Measurements from ENCODE around the gene RALGAPA2. TPM values are rescaled to one million over a fixed set of nuclear protein-coding genes. Genes with fewer than 3 reads are reported as not detected.

The RALGAPA2 gene
- total and polyA plus RNA-seq, 2 experiments from 2014 or later = 13.1 to 43.4 TPM

- peaks cover 13% of the 10 kb centered on the region; the same call in 1 of the 2 replicates for H3K79me2 ChIP-seq (replicated peaks; ENCODE audit: insufficient read depth)
- H3K36me3 ChIP-seq (ENCODE audit: insufficient read depth) = no peaks in the 10 kb centered on the region
- Mint-ChIP-seq H3K4me1 (peaks cover 6% of the 10 kb centered on the region; the same call in 2 of the 3 replicates), H3K27ac (no peak overlapping the region), H3K4me3 (no peak overlapping the region), H3K36me3 (ENCODE audit: low read depth) (peaks cover 4% of the 10 kb centered on the region; the same call in 1 of the 3 replicates), H3K27me3 (ENCODE audit: insufficient read depth, low read depth, poor library complexity) (peaks cover 3% of the 10 kb centered on the region), H3K9me3 (no peaks in the 10 kb centered on the region)
- no peak for DNase-seq (ENCODE audit: low spot score)
- no peaks in the 10 kb centered on the region for H3F3A ChIP-seq (replicated peaks; ENCODE audit: low read depth)
- H3K4me3 ChIP-seq = no peak overlapping the region
- no peak for TF ChIP-seq EZH2phosphoT487 (IDR thresholded peaks at IDR 0.05; ENCODE audit: unreplicated experiment)
- TF ChIP-seq, protein P1, sequence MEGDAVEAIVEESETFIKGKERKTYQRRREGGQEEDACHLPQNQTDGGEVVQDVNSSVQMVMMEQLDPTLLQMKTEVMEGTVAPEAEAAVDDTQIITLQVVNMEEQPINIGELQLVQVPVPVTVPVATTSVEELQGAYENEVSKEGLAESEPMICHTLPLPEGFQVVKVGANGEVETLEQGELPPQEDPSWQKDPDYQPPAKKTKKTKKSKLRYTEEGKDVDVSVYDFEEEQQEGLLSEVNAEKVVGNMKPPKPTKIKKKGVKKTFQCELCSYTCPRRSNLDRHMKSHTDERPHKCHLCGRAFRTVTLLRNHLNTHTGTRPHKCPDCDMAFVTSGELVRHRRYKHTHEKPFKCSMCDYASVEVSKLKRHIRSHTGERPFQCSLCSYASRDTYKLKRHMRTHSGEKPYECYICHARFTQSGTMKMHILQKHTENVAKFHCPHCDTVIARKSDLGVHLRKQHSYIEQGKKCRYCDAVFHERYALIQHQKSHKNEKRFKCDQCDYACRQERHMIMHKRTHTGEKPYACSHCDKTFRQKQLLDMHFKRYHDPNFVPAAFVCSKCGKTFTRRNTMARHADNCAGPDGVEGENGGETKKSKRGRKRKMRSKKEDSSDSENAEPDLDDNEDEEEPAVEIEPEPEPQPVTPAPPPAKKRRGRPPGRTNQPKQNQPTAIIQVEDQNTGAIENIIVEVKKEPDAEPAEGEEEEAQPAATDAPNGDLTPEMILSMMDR (conservative IDR thresholded peaks at IDR 0.05; ENCODE audit: low read depth in 2 of 2) = no peak
- no peak for TF ChIP-seq REST (IDR thresholded peaks at IDR 0.05; ENCODE audit: unreplicated experiment)
- no peak for TF ChIP-seq ZNF331 (CRISPR knock-in tag; IDR thresholded peaks at IDR 0.05; ENCODE audit: low read depth)
- TF ChIP-seq NANOG (IDR thresholded peaks at IDR 0.05; ENCODE audit: borderline replicate concordance) = no peak
- TF ChIP-seq CREB1 (CRISPR knock-in tag; IDR thresholded peaks at IDR 0.05; ENCODE audit: low read depth) = no peak
- TF ChIP-seq, protein P2, sequence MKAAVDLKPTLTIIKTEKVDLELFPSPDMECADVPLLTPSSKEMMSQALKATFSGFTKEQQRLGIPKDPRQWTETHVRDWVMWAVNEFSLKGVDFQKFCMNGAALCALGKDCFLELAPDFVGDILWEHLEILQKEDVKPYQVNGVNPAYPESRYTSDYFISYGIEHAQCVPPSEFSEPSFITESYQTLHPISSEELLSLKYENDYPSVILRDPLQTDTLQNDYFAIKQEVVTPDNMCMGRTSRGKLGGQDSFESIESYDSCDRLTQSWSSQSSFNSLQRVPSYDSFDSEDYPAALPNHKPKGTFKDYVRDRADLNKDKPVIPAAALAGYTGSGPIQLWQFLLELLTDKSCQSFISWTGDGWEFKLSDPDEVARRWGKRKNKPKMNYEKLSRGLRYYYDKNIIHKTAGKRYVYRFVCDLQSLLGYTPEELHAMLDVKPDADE (IDR thresholded peaks at IDR 0.05) = no peak
- TF ChIP-seq EZH2 (IDR thresholded peaks at IDR 0.05; ENCODE audit: low read depth, unreplicated experiment) = no peak
- TF ChIP-seq ZNF114 (CRISPR knock-in tag; IDR thresholded peaks at IDR 0.05) = no peak
- TF ChIP-seq, protein P3, sequence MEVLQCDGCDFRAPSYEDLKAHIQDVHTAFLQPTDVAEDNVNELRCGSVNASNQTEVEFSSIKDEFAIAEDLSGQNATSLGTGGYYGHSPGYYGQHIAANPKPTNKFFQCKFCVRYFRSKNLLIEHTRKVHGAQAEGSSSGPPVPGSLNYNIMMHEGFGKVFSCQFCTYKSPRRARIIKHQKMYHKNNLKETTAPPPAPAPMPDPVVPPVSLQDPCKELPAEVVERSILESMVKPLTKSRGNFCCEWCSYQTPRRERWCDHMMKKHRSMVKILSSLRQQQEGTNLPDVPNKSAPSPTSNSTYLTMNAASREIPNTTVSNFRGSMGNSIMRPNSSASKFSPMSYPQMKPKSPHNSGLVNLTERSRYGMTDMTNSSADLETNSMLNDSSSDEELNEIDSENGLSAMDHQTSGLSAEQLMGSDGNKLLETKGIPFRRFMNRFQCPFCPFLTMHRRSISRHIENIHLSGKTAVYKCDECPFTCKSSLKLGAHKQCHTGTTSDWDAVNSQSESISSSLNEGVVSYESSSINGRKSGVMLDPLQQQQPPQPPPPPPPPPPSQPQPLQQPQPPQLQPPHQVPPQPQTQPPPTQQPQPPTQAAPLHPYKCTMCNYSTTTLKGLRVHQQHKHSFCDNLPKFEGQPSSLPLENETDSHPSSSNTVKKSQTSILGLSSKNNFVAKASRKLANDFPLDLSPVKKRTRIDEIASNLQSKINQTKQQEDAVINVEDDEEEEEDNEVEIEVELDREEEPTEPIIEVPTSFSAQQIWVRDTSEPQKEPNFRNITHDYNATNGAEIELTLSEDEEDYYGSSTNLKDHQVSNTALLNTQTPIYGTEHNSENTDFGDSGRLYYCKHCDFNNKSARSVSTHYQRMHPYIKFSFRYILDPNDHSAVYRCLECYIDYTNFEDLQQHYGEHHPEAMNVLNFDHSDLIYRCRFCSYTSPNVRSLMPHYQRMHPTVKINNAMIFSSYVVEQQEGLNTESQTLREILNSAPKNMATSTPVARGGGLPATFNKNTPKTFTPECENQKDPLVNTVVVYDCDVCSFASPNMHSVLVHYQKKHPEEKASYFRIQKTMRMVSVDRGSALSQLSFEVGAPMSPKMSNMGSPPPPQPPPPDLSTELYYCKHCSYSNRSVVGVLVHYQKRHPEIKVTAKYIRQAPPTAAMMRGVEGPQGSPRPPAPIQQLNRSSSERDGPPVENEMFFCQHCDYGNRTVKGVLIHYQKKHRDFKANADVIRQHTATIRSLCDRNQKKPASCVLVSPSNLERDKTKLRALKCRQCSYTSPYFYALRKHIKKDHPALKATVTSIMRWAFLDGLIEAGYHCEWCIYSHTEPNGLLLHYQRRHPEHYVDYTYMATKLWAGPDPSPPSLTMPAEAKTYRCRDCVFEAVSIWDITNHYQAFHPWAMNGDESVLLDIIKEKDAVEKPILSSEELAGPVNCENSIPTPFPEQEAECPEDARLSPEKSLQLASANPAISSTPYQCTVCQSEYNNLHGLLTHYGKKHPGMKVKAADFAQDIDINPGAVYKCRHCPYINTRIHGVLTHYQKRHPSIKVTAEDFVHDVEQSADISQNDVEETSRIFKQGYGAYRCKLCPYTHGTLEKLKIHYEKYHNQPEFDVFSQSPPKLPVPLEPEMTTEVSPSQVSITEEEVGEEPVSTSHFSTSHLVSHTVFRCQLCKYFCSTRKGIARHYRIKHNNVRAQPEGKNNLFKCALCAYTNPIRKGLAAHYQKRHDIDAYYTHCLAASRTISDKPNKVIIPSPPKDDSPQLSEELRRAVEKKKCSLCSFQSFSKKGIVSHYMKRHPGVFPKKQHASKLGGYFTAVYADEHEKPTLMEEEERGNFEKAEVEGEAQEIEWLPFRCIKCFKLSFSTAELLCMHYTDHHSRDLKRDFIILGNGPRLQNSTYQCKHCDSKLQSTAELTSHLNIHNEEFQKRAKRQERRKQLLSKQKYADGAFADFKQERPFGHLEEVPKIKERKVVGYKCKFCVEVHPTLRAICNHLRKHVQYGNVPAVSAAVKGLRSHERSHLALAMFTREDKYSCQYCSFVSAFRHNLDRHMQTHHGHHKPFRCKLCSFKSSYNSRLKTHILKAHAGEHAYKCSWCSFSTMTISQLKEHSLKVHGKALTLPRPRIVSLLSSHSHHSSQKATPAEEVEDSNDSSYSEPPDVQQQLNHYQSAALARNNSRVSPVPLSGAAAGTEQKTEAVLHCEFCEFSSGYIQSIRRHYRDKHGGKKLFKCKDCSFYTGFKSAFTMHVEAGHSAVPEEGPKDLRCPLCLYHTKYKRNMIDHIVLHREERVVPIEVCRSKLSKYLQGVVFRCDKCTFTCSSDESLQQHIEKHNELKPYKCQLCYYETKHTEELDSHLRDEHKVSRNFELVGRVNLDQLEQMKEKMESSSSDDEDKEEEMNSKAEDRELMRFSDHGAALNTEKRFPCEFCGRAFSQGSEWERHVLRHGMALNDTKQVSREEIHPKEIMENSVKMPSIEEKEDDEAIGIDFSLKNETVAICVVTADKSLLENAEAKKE (CRISPR knock-in tag; IDR thresholded peaks at IDR 0.05) = no peak
- no peak for TF ChIP-seq POLR2AphosphoS5 (IDR thresholded peaks at IDR 0.05; ENCODE audit: low read depth)
- TF ChIP-seq STAT1 (IDR thresholded peaks at IDR 0.05; ENCODE audit: unreplicated experiment) = no peak
- no peak for TF ChIP-seq JUNB (IDR thresholded peaks at IDR 0.05; ENCODE audit: unreplicated experiment)
- H3K27ac ChIP-seq (ENCODE audit: low read depth) = no peak overlapping the region
- no peak overlapping the region for H3K4me2 ChIP-seq
- no peaks in the 10 kb centered on the region for H3K4me1 ChIP-seq (ENCODE audit: insufficient read depth)
- no peaks in the 10 kb centered on the region for H3K9me2 ChIP-seq (ENCODE audit: insufficient read depth)
- no peak overlapping the region for H2AFZ ChIP-seq
- H4K20me1 ChIP-seq (replicated peaks; ENCODE audit: insufficient read depth) = no peaks in the 10 kb centered on the region
- ATAC-seq = no peak
- no peaks in the 10 kb centered on the region for H3K27me3 ChIP-seq (ENCODE audit: insufficient read depth)
Measured at GRCh38 chr20:20655883-20656282, 56.6 kb downstream of the RALGAPA2 start.
